ENCODE data around the gene MIXL1. TPM values are rescaled to one million over a fixed set of nuclear protein-coding genes. Genes with fewer than 3 reads are reported as not detected.
A peak's percentile ranks its signal among the peaks of the same experiment; 100 is the strongest.

Gene MIXL1
- polyA plus RNA-seq, 1 experiment, result 0.21 TPM

DNA sequence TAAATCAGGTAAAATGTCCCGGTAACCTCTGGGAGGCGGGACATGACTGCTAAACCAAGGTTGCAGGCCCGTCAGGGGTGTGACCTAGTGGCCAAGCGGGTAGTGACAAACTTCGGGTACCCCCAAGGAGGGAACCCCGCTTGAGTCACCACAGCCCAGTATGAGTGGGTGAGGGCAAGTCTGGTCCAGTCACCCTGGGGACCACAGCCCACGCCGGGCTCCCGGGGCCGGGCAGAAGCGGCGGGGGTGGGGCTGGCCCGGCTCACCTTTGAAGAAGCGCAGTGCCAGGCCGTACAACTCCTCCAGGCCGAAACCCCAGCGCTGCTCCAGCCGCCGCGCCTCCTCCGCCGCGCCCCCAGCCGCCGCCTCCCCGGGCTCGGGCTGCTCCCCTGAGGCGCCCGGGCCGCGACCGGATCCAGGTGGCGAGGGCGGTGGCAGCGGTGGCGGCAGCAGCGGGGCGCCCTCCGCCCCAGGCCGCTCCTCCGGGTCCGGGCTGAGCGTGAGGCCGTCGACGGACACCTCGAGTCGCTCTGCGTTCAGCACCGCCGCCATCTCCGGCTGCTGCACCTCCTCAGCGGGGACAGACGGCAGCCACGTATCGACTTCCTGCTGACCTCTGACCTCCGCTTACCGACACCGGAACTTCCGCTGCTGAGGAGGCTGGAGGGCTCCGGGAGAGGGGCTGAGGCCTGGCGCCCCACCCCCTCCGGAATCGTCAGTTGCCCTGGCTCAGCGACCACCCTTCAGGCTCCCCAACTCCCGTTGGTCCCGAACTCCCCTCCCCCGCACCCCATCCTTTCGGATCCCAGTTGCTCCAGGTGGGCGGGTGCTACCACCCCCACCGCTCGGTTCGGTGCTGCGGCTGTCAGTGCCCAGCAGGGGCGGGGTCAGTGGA is 37.1 kb upstream of the MIXL1 start, which contains the start of gene ACBD3:
ACBD3 (minus strand) TSS at position 618 of the 895 bp plus-strand sequence; CDS start at position 552, 66 bp downstream.
- Histone ChIP-seq H3K27ac (ENCODE audit: low read depth, low read length) (peak within 1 kb of the TSS; percentile 65), H3K27me3 (ENCODE audit: control insufficient read depth, insufficient read depth, low read length) (no peaks in the 10 kb centered on the region), H3K4me3 (ENCODE audit: low read depth, low read length) (peak within 1 kb of the TSS; percentile 97), H3K9me3 (ENCODE audit: control insufficient read depth, insufficient read depth, low read length) (no peaks in the 10 kb centered on the region)
- POLR2A ChIA-PET, result no interaction called here
- CTCF ChIA-PET, result interaction anchor here (0.6 to 2.6 kb wide), 2 partner anchors 60 to 61 kb away, joined by 3 to 27 read pairs; no protein-coding TSS in a partner anchor
- no peak; the same call in 1 of the 2 replicates for TF ChIP-seq CTCF (IDR thresholded peaks at IDR 0.05; ENCODE audit: low read depth, low read length)
- peak; percentile 55 for DNase-seq (ENCODE audit: low read depth, low spot score)

DNA sequence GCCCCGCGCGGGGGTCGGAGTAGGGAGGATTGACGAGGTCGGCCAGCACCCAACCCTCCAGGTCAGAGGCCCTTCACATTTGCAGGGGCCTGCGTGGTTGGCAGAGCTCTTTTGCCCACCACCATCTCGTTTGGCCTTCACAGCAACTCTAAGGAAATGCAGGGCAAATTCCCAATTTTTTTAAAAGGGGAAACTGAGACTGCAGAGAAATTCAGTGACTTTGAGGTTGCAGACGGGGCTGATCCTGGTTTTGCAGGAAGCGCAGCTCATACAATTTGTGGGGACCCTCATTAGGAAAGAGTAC is 36.5 kb upstream of the MIXL1 start:
- Histone ChIP-seq H3K9me3 (ENCODE audit: control insufficient read depth, insufficient read depth, low read length) (no peaks in the 10 kb centered on the region), H3K4me3 (ENCODE audit: low read depth, low read length) (peak overlapping the region; percentile 97), H3K27ac (ENCODE audit: low read depth, low read length) (peak overlapping the region; percentile 65), H3K27me3 (ENCODE audit: control insufficient read depth, insufficient read depth, low read length) (no peaks in the 10 kb centered on the region)
- POLR2A ChIA-PET, result no interaction called here
- no peak for DNase-seq (ENCODE audit: low read depth, low spot score)
- no peak for TF ChIP-seq CTCF (IDR thresholded peaks at IDR 0.05; ENCODE audit: low read depth, low read length)
- CTCF ChIA-PET, result interaction anchor here (0.6 kb wide), 1 partner anchor 61 kb away, joined by 3 read pairs; no protein-coding TSS in a partner anchor

DNA sequence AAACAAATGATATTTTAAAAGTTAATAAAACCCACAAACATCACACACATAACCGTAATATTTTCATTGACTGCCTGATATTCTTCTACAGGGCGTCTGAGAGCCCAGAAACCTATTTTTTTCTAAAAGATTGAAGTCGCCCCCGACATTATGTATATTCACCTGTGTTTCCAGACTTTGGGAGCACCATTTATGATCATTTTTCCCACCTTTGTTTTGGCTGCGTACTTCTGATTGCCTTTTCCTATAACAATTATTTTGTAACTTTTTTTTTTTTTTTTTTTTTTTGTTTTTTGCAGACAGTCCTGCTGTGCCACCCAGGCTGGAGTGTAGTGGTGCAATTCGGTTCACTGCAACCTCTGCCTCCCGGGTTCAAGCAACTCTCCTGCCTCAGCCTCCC is 36.1 kb upstream of the MIXL1 start:
- Histone ChIP-seq H3K4me3 (ENCODE audit: low read depth, low read length) (no peak overlapping the region; the same call in 1 of the 2 replicates), H3K27me3 (ENCODE audit: control insufficient read depth, insufficient read depth, low read length) (no peaks in the 10 kb centered on the region), H3K27ac (ENCODE audit: low read depth, low read length) (no peak overlapping the region), H3K9me3 (ENCODE audit: control insufficient read depth, insufficient read depth, low read length) (no peaks in the 10 kb centered on the region)
- DNase-seq (ENCODE audit: low read depth, low spot score), result no peak
- POLR2A ChIA-PET, result no interaction called here
- TF ChIP-seq CTCF (IDR thresholded peaks at IDR 0.05; ENCODE audit: low read depth, low read length), result no peak
- CTCF ChIA-PET, result no interaction called here

DNA sequence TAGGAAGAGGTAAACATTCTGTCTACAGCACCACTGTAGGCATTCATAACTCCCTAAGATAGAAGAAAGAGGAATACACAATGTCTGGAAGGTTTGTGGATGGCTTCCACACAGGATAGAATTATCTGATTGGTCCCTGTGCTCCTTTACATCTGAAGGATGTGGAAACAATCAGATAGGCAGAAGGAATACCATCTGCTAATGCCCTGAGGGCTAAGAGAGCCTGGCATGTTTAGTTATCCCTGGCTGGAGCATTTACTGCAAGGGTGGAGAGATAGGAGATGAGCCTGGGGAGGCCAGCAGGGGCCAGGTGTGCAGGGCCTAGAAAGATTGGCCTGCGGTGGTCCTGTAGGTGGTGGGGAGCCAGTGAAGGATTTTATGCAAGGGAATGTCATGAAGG is 28.3 kb upstream of the MIXL1 start:
- no peak overlapping the region for H3K4me3 ChIP-seq (ENCODE audit: low read depth, low read length)
- H3K9me3 ChIP-seq (ENCODE audit: control insufficient read depth, insufficient read depth, low read length), result no peaks in the 10 kb centered on the region
- H3K27me3 ChIP-seq (ENCODE audit: control insufficient read depth, insufficient read depth, low read length), result peaks cover 2% of the 10 kb centered on the region
- ChIA-PET CTCF (interaction anchor here (1.1 to 8.3 kb wide), 2 partner anchors 70 to 130 kb away, joined by 4 to 184 read pairs; no protein-coding TSS in a partner anchor), POLR2A (no interaction called here)
- TF ChIP-seq CTCF (IDR thresholded peaks at IDR 0.05; ENCODE audit: low read depth, low read length), result no peak
- DNase-seq (ENCODE audit: low read depth, low spot score), result no peak
- H3K27ac ChIP-seq (ENCODE audit: low read depth, low read length), result no peak overlapping the region

- H3K4me3 ChIP-seq (ENCODE audit: low read depth, low read length), result no peak overlapping the region
- TF ChIP-seq CTCF (IDR thresholded peaks at IDR 0.05; ENCODE audit: low read depth, low read length), result no peak
- CTCF ChIA-PET, result interaction anchor here (1.0 to 8.3 kb wide), 4 partner anchors 31 to 135 kb away, joined by 3 to 184 read pairs (median 8); no protein-coding TSS in a partner anchor
- H3K9me3 ChIP-seq (ENCODE audit: control insufficient read depth, insufficient read depth, low read length), result no peaks in the 10 kb centered on the region
- DNase-seq (ENCODE audit: low read depth, low spot score), result no peak
- H3K27ac ChIP-seq (ENCODE audit: low read depth, low read length), result no peak overlapping the region
- peaks cover 6% of the 10 kb centered on the region for H3K27me3 ChIP-seq (ENCODE audit: control insufficient read depth, insufficient read depth, low read length)
- POLR2A ChIA-PET, result no interaction called here
Observed at GRCh38 chr1:226199971-226200370, 23.5 kb upstream of the MIXL1 start.
